Neural crest cell (in vitro differentiated cells): ENCODE data around the gene GJA1. TPM values are rescaled to one million over a fixed set of nuclear protein-coding genes. Genes with fewer than 3 reads are reported as not detected.

Experiments
- DNase-seq: peaks from one replicate; pipeline ENCODE4 v3.0.0; 2021; ENCODE audit warnings: low read depth, mixed read lengths, low spot score
- H3K27ac Mint-ChIP-seq: one replicate; pipeline ENCODE4 v1.8.0; 2021; ENCODE audit warnings: mild to moderate bottlenecking, mixed read lengths; ENCODE audit not compliant: unreplicated experiment
- H3K27me3 Mint-ChIP-seq: 2 replicates; pipeline ENCODE4 v1.8.0; 2021; ENCODE audit warnings: low read depth, mild to moderate bottlenecking, mixed read lengths
- H3K36me3 Mint-ChIP-seq: 2 replicates; pipeline ENCODE4 v1.8.0; 2021; ENCODE audit warnings: low read depth, mild to moderate bottlenecking, mixed read lengths
- H3K4me1 Mint-ChIP-seq: 2 replicates; pipeline ENCODE4 v1.8.0; 2021; ENCODE audit warnings: mixed read lengths
- H3K4me3 Mint-ChIP-seq: one replicate; pipeline ENCODE4 v1.8.0; 2021; ENCODE audit warnings: mild to moderate bottlenecking, mixed read lengths
- H3K9me3 Mint-ChIP-seq: 2 replicates; pipeline ENCODE4 v1.8.0; 2021; ENCODE audit warnings: mixed read lengths
- total RNA-seq: library from RNA; stranded (reverse); gene quantifications from 2 replicates; pipeline ENCODE4 v1.2.1, GENCODE V29; 2021
- TF ChIP-seq, protein P1 (sequence below): fragments of 200-600 bp; sonication (generic); conservative IDR thresholded peaks from 2 replicates; pipeline ENCODE4 v1.5.0; 2021; ENCODE audit warnings: antibody characterized with exemption, mild to moderate bottlenecking

Gene GJA1
- total RNA-seq, 1 donor from 2014 or later: 91.2 TPM

DNA sequence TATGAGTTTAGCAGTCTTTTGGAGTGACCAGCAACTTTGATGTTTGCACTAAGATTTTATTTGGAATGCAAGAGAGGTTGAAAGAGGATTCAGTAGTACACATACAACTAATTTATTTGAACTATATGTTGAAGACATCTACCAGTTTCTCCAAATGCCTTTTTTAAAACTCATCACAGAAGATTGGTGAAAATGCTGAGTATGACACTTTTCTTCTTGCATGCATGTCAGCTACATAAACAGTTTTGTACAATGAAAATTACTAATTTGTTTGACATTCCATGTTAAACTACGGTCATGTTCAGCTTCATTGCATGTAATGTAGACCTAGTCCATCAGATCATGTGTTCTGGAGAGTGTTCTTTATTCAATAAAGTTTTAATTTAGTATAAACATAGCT is 13.9 kb downstream of the GJA1 start:
- no peak overlapping the region for H3K4me3 Mint-ChIP-seq
- no peak overlapping the region for H3K27ac Mint-ChIP-seq
- H3K36me3 Mint-ChIP-seq: peaks cover 29% of the 10 kb centered on the region

DNA sequence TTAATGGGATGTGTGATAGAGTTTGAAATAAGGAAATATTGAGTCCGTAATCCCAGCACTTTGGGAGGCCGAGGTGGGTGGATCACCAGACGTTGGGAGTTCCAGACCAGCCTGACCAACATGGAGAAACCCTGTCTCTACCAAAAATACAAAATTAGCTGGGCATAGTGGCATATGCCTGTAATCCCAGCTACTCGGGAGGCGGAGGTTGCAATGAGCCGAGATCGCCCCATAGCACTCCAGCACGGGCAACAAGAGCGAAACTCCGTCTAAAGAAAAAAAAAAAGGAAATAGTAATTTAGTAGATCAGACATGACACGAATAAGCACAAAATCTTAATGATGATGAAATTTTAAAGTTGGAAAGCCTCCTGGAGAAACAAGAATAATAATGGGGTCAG is 14.8 kb downstream of the GJA1 start:
- Mint-ChIP-seq H3K4me3 (no peak overlapping the region), H3K36me3 (peaks cover 29% of the 10 kb centered on the region), H3K27ac (no peak overlapping the region), H3K9me3 (no peaks in the 10 kb centered on the region), H3K27me3 (no peaks in the 10 kb centered on the region), H3K4me1 (no peaks in the 10 kb centered on the region)
- TF ChIP-seq, protein P1, sequence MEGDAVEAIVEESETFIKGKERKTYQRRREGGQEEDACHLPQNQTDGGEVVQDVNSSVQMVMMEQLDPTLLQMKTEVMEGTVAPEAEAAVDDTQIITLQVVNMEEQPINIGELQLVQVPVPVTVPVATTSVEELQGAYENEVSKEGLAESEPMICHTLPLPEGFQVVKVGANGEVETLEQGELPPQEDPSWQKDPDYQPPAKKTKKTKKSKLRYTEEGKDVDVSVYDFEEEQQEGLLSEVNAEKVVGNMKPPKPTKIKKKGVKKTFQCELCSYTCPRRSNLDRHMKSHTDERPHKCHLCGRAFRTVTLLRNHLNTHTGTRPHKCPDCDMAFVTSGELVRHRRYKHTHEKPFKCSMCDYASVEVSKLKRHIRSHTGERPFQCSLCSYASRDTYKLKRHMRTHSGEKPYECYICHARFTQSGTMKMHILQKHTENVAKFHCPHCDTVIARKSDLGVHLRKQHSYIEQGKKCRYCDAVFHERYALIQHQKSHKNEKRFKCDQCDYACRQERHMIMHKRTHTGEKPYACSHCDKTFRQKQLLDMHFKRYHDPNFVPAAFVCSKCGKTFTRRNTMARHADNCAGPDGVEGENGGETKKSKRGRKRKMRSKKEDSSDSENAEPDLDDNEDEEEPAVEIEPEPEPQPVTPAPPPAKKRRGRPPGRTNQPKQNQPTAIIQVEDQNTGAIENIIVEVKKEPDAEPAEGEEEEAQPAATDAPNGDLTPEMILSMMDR: no peak
- no peak for DNase-seq

More for the DNA sequence above, 13.9 kb downstream of the GJA1 start:
- no peaks in the 10 kb centered on the region for H3K9me3 Mint-ChIP-seq
- peaks cover 2% of the 10 kb centered on the region for H3K4me1 Mint-ChIP-seq
- H3K27me3 Mint-ChIP-seq: no peaks in the 10 kb centered on the region
- TF ChIP-seq, protein P1: no peak
- no peak for DNase-seq

DNA sequence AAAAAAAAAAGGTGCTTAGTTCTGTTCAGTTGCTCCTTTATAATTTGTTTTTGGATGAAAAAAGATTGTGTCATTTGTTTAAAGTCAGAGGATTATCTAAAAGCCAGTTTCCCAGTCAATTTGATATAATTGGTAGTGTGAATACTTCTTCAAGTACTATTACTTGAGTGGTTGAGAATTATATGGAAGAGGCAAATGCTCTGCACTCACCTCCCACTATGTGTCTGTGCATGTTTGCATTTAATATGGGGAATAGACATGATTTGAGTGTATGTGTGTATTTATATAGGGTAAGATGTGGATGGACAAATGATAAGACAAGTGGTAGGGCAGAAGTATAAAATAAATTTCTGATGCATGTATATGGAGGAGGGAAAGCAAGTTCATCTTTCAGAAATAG is 15.8 kb downstream of the GJA1 start:
- Mint-ChIP-seq H3K27ac (no peak overlapping the region), H3K4me3 (no peak overlapping the region), H3K9me3 (no peaks in the 10 kb centered on the region), H3K36me3 (peaks cover 29% of the 10 kb centered on the region), H3K27me3 (no peaks in the 10 kb centered on the region), H3K4me1 (no peaks in the 10 kb centered on the region)
- DNase-seq: no peak
- TF ChIP-seq, protein P1: no peak

DNA sequence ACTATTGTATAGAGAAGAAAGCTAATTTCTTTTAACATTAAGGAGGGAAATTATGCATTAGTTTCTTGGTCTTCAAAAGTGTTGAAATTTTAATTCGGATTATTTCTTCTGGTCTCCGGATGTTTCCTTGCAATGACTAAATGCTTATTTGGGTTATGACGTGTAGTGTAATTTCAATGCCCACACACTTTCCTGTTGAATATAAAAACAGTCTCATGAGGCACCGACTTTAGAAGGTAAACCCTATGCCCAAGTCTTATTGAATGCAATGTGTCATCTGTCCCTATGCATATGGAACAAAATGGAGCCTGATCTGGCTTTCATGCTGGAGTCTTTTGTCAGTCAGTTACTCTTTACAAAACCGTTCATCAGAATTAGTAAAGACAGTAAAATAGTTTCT is 17.7 kb downstream of the GJA1 start:
- Mint-ChIP-seq H3K27me3 (no peaks in the 10 kb centered on the region), H3K4me3 (no peak overlapping the region), H3K4me1 (no peaks in the 10 kb centered on the region), H3K36me3 (peaks cover 12% of the 10 kb centered on the region), H3K27ac (no peak overlapping the region), H3K9me3 (no peaks in the 10 kb centered on the region)
- TF ChIP-seq, protein P1: no peak
- no peak for DNase-seq

DNA sequence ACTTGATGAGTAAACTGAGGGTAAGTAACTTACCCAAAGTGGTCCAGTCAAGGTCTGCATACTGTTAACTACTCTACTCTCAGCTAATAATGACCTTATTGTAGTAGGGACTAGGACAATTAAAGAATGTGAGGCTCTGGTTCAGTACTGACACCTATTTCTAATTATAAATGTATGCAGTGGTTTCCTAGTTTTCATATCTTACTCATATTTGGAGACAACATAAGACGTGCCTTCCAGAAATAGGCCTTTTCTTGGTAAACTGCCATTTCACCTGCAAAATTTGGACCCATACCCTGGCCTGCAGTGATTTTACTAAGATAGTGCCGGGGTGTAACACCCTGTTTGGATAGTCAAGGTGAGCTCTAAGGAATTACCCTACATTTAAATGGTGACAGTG is 24.7 kb downstream of the GJA1 start:
- H3K36me3 Mint-ChIP-seq: no peaks in the 10 kb centered on the region
- H3K27ac Mint-ChIP-seq: no peak overlapping the region
- H3K27me3 Mint-ChIP-seq: no peaks in the 10 kb centered on the region
- no peak for DNase-seq
- H3K9me3 Mint-ChIP-seq: no peaks in the 10 kb centered on the region
- TF ChIP-seq, protein P1: no peak
- H3K4me1 Mint-ChIP-seq: no peaks in the 10 kb centered on the region
- no peak overlapping the region for H3K4me3 Mint-ChIP-seq

DNA sequence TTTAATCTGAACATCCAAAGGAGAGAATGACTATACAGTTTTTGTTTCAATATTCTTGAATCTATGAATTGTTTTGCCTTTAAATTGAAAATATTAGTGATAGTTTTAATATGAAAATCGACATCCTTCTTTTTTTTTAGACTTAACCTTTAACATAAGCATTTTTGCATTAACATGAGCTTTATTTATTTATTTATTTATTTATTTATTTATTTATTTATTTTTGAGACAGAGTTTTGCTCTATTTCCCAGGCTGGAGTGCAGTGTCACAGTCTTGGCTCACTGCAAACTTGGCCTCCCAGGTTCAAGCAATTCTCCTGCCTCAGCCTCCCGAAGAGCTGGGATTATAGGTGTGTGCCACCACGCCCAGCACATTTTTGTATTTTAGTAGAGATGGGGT is 27.6 kb downstream of the GJA1 start:
- Mint-ChIP-seq H3K36me3 (no peaks in the 10 kb centered on the region), H3K27ac (no peak overlapping the region), H3K4me3 (no peak overlapping the region), H3K4me1 (no peaks in the 10 kb centered on the region), H3K27me3 (no peaks in the 10 kb centered on the region), H3K9me3 (no peaks in the 10 kb centered on the region)
- no peak for DNase-seq
- TF ChIP-seq, protein P1: no peak
